HepG2 (cell line): Measurements from ENCODE around the gene TMC4. TPM values are rescaled to one million over a fixed set of nuclear protein-coding genes. Genes with fewer than 3 reads are reported as not detected.

Experiments used
- BRF2 ChIP-seq: sonication (generic); formaldehyde crosslinking; IDR thresholded peaks from 2 replicates; pipeline ENCODE4 v1.8.1; 2022; ENCODE audit warnings: mild to moderate bottlenecking, missing genetic modification reagents
- CREB1 ChIP-seq, 2 experiments: fragments of 450-650 bp in 1 of 2; IDR thresholded peaks; 2 replicates each; pipeline ENCODE4 v1.6.1; 2016 to 2017; ENCODE audit warnings: control low read depth in 1 of 2, mild to moderate bottlenecking in 1 of 2, missing compliant biosample characterization in 1 of 2, missing genetic modification characterization in 1 of 2
- FOSL1 ChIP-seq: sonication (generic); formaldehyde crosslinking; IDR thresholded peaks from 2 replicates; pipeline ENCODE4 v1.9.0; 2021; ENCODE audit warnings: missing genetic modification reagents, borderline replicate concordance
- GFI1 ChIP-seq: sonication (generic); formaldehyde crosslinking; IDR thresholded peaks from 2 replicates; pipeline ENCODE4 v1.5.0; 2020; ENCODE audit warnings: missing genetic modification reagents, mild to moderate bottlenecking, borderline replicate concordance
- KLF15 ChIP-seq: sonication (generic); formaldehyde crosslinking; IDR thresholded peaks from 2 replicates; pipeline ENCODE4 v1.8.1; 2023; ENCODE audit warnings: borderline replicate concordance, mild to moderate bottlenecking, inconsistent platforms, missing genetic modification reagents, mixed read lengths
- KMT2B ChIP-seq: IDR thresholded peaks from 2 replicates; pipeline ENCODE4 v1.6.1; 2016; ENCODE audit warnings: missing genetic modification reagents, missing compliant biosample characterization
- NCOR1 ChIP-seq: fragments of 200-600 bp; sonication (generic); IDR thresholded peaks from 2 replicates; pipeline ENCODE4 v1.7.0; 2017; ENCODE audit warnings: antibody characterized with exemption, low read length, borderline replicate concordance
- NFYB ChIP-seq: sonication (generic); formaldehyde crosslinking; IDR thresholded peaks from 2 replicates; pipeline ENCODE4 v1.4.0; 2020; ENCODE audit warnings: missing genetic modification reagents
- PREB ChIP-seq: sonication (generic); formaldehyde crosslinking; IDR thresholded peaks from 2 replicates; pipeline ENCODE4 v1.4.0; 2020; ENCODE audit warnings: missing genetic modification reagents
- RBFOX2 ChIP-seq: fragments of 200-400 bp; formaldehyde crosslinking; IDR thresholded peaks from 2 replicates; pipeline ENCODE4 v1.6.1; 2017; ENCODE audit warnings: low read depth, mild to moderate bottlenecking, low read length
- RCOR2 ChIP-seq: IDR thresholded peaks from 2 replicates; pipeline ENCODE4 v1.6.1; 2016; ENCODE audit warnings: missing biosample characterization, missing genetic modification reagents
- SIX1 ChIP-seq: sonication (generic); formaldehyde crosslinking; IDR thresholded peaks from 2 replicates; pipeline ENCODE4 v1.4.0; 2020; ENCODE audit warnings: missing genetic modification reagents, borderline replicate concordance
- SMARCE1 ChIP-seq: fragments of 450-650 bp; IDR thresholded peaks from 2 replicates; pipeline ENCODE4 v1.6.1; 2017; ENCODE audit warnings: borderline replicate concordance
- THRA ChIP-seq: sonication (generic); formaldehyde crosslinking; IDR thresholded peaks from 2 replicates; pipeline ENCODE4 v1.4.0; 2020; ENCODE audit warnings: missing genetic modification reagents, borderline replicate concordance
- XRCC5 ChIP-seq: fragments of 200-400 bp; formaldehyde crosslinking; optimal IDR thresholded peaks from 2 replicates; pipeline ENCODE3; 2017; ENCODE audit warnings: mild to moderate bottlenecking, low read length
- ZBTB3 ChIP-seq: sonication (generic); formaldehyde crosslinking; IDR thresholded peaks from 2 replicates; pipeline ENCODE4 v1.4.0; 2020; ENCODE audit warnings: low read depth, mild to moderate bottlenecking, moderate library complexity, missing genetic modification reagents, borderline replicate concordance
- ZFY ChIP-seq: sonication (generic); formaldehyde crosslinking; IDR thresholded peaks from 2 replicates; pipeline ENCODE4 v1.4.0; 2020; ENCODE audit warnings: missing genetic modification reagents
- ZFYVE20 ChIP-seq: sonication (generic); formaldehyde crosslinking; IDR thresholded peaks from 2 replicates; pipeline ENCODE4 v1.8.0; 2023; ENCODE audit warnings: low read depth, mild to moderate bottlenecking, moderate library complexity, missing genetic modification reagents, borderline replicate concordance
- ZMAT3 ChIP-seq: sonication (generic); formaldehyde crosslinking; conservative IDR thresholded peaks from 2 replicates; pipeline ENCODE4 v1.7.0; 2021; ENCODE audit warnings: missing genetic modification reagents
- ZNF124 ChIP-seq: sonication (generic); formaldehyde crosslinking; IDR thresholded peaks from 2 replicates; pipeline ENCODE4 v1.4.0; 2020; ENCODE audit warnings: missing genetic modification reagents
- ZNF891 ChIP-seq: sonication (generic); formaldehyde crosslinking; IDR thresholded peaks from 2 replicates; pipeline ENCODE4 v1.5.0; 2020; ENCODE audit warnings: mild to moderate bottlenecking, missing genetic modification reagents
- polyA plus RNA-seq, 8 experiments: library from polyadenylated mRNA; depleted of rRNA in 3 of 8; stranded (reverse) in 7 of 8; unstranded in 1 of 8; fragments of >200 nt; fragmentation: Illumina TruSeq in 4 of 8; extraction: Trizol in 4 of 8; gene quantifications; 2 replicates each; pipeline versions ENCODE4 v1.2.1 to v1.2.3, GENCODE V29; 2011 to 2016; ENCODE audit warnings: low read depth in 4 of 8, missing spikeins in 1 of 8, mixed read lengths in 1 of 8; ENCODE audit not compliant: insufficient read depth in 1 of 8
- total RNA-seq, 5 experiments: library from RNA; depleted of rRNA; stranded (reverse); fragments of >200 nt; fragmentation: Illumina TruSeq; extraction: Trizol; gene quantifications; 2 replicates each; pipeline ENCODE4 v1.2.3, GENCODE V29; 2016; ENCODE audit warnings: low read depth in 1 of 5
- TF ChIP-seq, protein P1 (sequence below): fragments of 450-650 bp; IDR thresholded peaks from 2 replicates; pipeline ENCODE4 v1.6.1; 2016
- TF ChIP-seq, protein P2 (sequence below): IDR thresholded peaks from 2 replicates; pipeline ENCODE4 v1.6.1; 2016; ENCODE audit warnings: mild to moderate bottlenecking, missing biosample characterization, missing genetic modification reagents
- TF ChIP-seq, protein P3 (sequence below): IDR thresholded peaks from 2 replicates; pipeline ENCODE4 v1.6.1; 2016; ENCODE audit warnings: missing genetic modification reagents, missing compliant biosample characterization

The TMC4 gene
- total and polyA plus RNA-seq, 2 of the 13 experiments (the other 11 are each of a cell fraction or from before 2014, with no cell fraction given) = 0.13 to 0.24 TPM

- TF ChIP-seq KLF15 (CRISPR knock-in tag) (no peak; the same call in 1 of the 2 replicates), XRCC5 (peak; percentile 53), ZNF891 (CRISPR knock-in tag) (no peak), RBFOX2 (no peak), BRF2 (no peak), PREB (CRISPR knock-in tag) (no peak), ZFY (no peak), CREB1 (IDR thresholded peaks at IDR 0.05) (peak; percentile 77), CREB1 (CRISPR knock-in tag; IDR thresholded peaks at IDR 0.05) (peak; percentile 93), KMT2B (CRISPR knock-in tag) (no peak; the same call in 1 of the 2 replicates), RCOR2 (CRISPR knock-in tag) (no peak), ZMAT3 (no peak), ZFYVE20 (CRISPR knock-in tag) (no peak), ZNF124 (CRISPR knock-in tag) (no peak), NCOR1 (peak; percentile 39; the same call in 1 of the 2 replicates), ZBTB3 (CRISPR knock-in tag) (0 out of 2 replicates have a peak, but pooled peaks have one; percentile 22), GFI1 (CRISPR knock-in tag) (no peak), THRA (no peak), NFYB (CRISPR knock-in tag) (peak; percentile 93), SMARCE1 (no peak), SIX1 (no peak), FOSL1 (CRISPR knock-in tag) (no peak)
- TF ChIP-seq, protein P1, sequence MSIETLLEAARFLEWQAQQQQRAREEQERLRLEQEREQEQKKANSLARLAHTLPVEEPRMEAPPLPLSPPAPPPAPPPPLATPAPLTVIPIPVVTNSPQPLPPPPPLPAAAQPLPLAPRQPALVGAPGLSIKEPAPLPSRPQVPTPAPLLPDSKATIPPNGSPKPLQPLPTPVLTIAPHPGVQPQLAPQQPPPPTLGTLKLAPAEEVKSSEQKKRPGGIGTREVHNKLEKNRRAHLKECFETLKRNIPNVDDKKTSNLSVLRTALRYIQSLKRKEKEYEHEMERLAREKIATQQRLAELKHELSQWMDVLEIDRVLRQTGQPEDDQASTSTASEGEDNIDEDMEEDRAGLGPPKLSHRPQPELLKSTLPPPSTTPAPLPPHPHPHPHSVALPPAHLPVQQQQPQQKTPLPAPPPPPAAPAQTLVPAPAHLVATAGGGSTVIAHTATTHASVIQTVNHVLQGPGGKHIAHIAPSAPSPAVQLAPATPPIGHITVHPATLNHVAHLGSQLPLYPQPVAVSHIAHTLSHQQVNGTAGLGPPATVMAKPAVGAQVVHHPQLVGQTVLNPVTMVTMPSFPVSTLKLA = peak; percentile 67
- TF ChIP-seq, protein P2, sequence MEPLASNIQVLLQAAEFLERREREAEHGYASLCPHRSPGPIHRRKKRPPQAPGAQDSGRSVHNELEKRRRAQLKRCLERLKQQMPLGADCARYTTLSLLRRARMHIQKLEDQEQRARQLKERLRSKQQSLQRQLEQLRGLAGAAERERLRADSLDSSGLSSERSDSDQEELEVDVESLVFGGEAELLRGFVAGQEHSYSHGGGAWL (CRISPR knock-in tag) = no peak
- TF ChIP-seq, protein P3, sequence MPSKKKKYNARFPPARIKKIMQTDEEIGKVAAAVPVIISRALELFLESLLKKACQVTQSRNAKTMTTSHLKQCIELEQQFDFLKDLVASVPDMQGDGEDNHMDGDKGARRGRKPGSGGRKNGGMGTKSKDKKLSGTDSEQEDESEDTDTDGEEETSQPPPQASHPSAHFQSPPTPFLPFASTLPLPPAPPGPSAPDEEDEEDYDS (CRISPR knock-in tag) = peak; percentile 81
These were observed 35.9 kb downstream of the TMC4 start (continued) for GRCh38 chr19:54136864-54137698.
